Left kidney (tissue), 2 donors: Measurements from ENCODE around the gene ASTN1. TPM values are rescaled to one million over a fixed set of nuclear protein-coding genes. Genes with fewer than 3 reads are reported as not detected.
A peak's percentile ranks its signal among the peaks of the same experiment; 100 is the strongest.

Experiments used
- DNase-seq: peaks from one replicate; pipeline ENCODE4 v3.0.0-alpha.2; 2013
- polyA plus RNA-seq: library from polyadenylated mRNA; unstranded; fragments of 120-200 nt; gene quantifications from one replicate; pipeline ENCODE4 v1.2.1, GENCODE V29; 2013; ENCODE audit not compliant: insufficient read length

ASTN1 gene
- polyA plus RNA-seq, 1 donor: 1.4 TPM

GRCh38 chr1:177035586-177035985 is 128.9 kb downstream of the ASTN1 start:
- no peak for DNase-seq

- DNase-seq: no peak
Observed at GRCh38 chr1:177033628-177034027, 130.9 kb downstream of the ASTN1 start.

- DNase-seq: no peak
Observed at GRCh38 chr1:177032434-177032833, 132.1 kb downstream of the ASTN1 start.

GRCh38 chr1:177024623-177025022 is 139.9 kb downstream of the ASTN1 start:
- DNase-seq: no peak

- DNase-seq: no peak
Observed at GRCh38 chr1:177023726-177024125, 140.8 kb downstream of the ASTN1 start.

- no peak for DNase-seq
Observed at GRCh38 chr1:177023249-177023648, 141.3 kb downstream of the ASTN1 start.

GRCh38 chr1:177021687-177022086 is 142.8 kb downstream of the ASTN1 start:
- no peak for DNase-seq

- no peak for DNase-seq
Observed at GRCh38 chr1:177020851-177021589, 143.5 kb downstream of the ASTN1 start.

GRCh38 chr1:177017287-177017852 is 147.1 kb downstream of the ASTN1 start:
- no peak for DNase-seq

GRCh38 chr1:177014325-177014724 is 150.2 kb downstream of the ASTN1 start:
- DNase-seq: no peak

- no peak for DNase-seq
Observed at GRCh38 chr1:177012342-177012925, 152.1 kb downstream of the ASTN1 start.

GRCh38 chr1:177011508-177011907 is 153.0 kb downstream of the ASTN1 start:
- DNase-seq: no peak

- no peak for DNase-seq
Observed at GRCh38 chr1:177010211-177010825, 154.2 kb downstream of the ASTN1 start.

- no peak for DNase-seq
Observed at GRCh38 chr1:177008653-177009052, 155.9 kb downstream of the ASTN1 start.

- DNase-seq: no peak
Observed at GRCh38 chr1:177007437-177008161, 156.9 kb downstream of the ASTN1 start.

- no peak for DNase-seq
Observed at GRCh38 chr1:177002891-177003290, 161.6 kb downstream of the ASTN1 start.

- no peak for DNase-seq
Observed at GRCh38 chr1:177001556-177001955, 163.0 kb downstream of the ASTN1 start.

GRCh38 chr1:176998183-176998795 is 166.2 kb downstream of the ASTN1 start:
- DNase-seq: no peak

GRCh38 chr1:176996456-176997090 is 167.9 kb downstream of the ASTN1 start:
- peak; percentile 59 for DNase-seq

GRCh38 chr1:176994931-176995596 is 169.4 kb downstream of the ASTN1 start:
- no peak for DNase-seq

- DNase-seq: no peak
Observed at GRCh38 chr1:176993587-176993986, 170.9 kb downstream of the ASTN1 start.
